Measurements from ENCODE around the gene FAM83C. TPM values are rescaled to one million over a fixed set of nuclear protein-coding genes. Genes with fewer than 3 reads are reported as not detected.

The FAM83C gene
- polyA plus RNA-seq, 1 of the 3 experiments (the other 2 are of a cell fraction) = not detected

GRCh38 chr20:35306931-35307517 lies 14.8 kb upstream of the FAM83C start:
- peak; percentile 71 for DNase-seq
- no peaks in the 10 kb centered on the region for H3K36me3 ChIP-seq (replicated peaks in 1 of 2; ENCODE audit: control insufficient read depth in 1 of 2, insufficient read depth in 2 of 2, low read length in 1 of 2)
- H3K9ac ChIP-seq = peak overlapping the region; percentile 59
- no peaks in the 10 kb centered on the region for H3K27me3 ChIP-seq (ENCODE audit: insufficient read depth)
- WGBS (ENCODE audit: low lambda C conversion rate) = 56% methylated on average over 4 of the region's 4 CpGs
- ChIA-PET POLR2A (interaction anchor here (1.2 kb wide), 1 partner anchor 92 kb away, joined by 3 read pairs; no protein-coding TSS in a partner anchor), CTCF (interaction anchor here (0.6 to 16.5 kb wide), 22 partner anchors 8 to 148 kb away, joined by 3 to 323 read pairs (median 4); partner anchors contain the start of genes CEP250, EIF6, FAM83C and GDF5)
- no peaks in the 10 kb centered on the region for H4K20me1 ChIP-seq (ENCODE audit: insufficient read depth)
- H3K9me2 ChIP-seq = no peaks in the 10 kb centered on the region
- H3K79me2 ChIP-seq (ENCODE audit: insufficient read depth) = no peaks in the 10 kb centered on the region
- H3K9me3 ChIP-seq = no peaks in the 10 kb centered on the region
- H3K4me2 ChIP-seq = peak overlapping the region; percentile 69
- no peak overlapping the region for H2AFZ ChIP-seq (ENCODE audit: low read depth)
- H3K4me3 ChIP-seq (ENCODE audit: low read depth in 2 of 2, low read length in 1 of 2) = no peak overlapping the region; a peak in 1 of 4 replicates
- peak overlapping the region; percentile 97 for H3K27ac ChIP-seq (ENCODE audit: low read depth in 2 of 2, low read length in 1 of 2)
- no peak for TF ChIP-seq YY1 (IDR thresholded peaks at IDR 0.05; ENCODE audit: low read depth)
- TF ChIP-seq CTCF (IDR thresholded peaks at IDR 0.05) = peak; percentile 73
- TF ChIP-seq NFIC (IDR thresholded peaks at IDR 0.05; ENCODE audit: borderline replicate concordance) = no peak
- TF ChIP-seq RXRA (IDR thresholded peaks at IDR 0.05; ENCODE audit: borderline replicate concordance, low read depth) = no peak
- TF ChIP-seq TEAD4 (IDR thresholded peaks at IDR 0.05; ENCODE audit: borderline replicate concordance, insufficient read depth) = no peak
- TF ChIP-seq SMC3 (IDR thresholded peaks at IDR 0.05; ENCODE audit: low read depth, low read length) = peak; percentile 59
- TF ChIP-seq RFX5 (IDR thresholded peaks at IDR 0.05; ENCODE audit: low read length) = no peak
- TF ChIP-seq RCOR1 (IDR thresholded peaks at IDR 0.05; ENCODE audit: low read length) = 0 out of 2 replicates have a peak, but pooled peaks have one; percentile 17
- peak; percentile 52 for TF ChIP-seq RAD21 (IDR thresholded peaks at IDR 0.05; ENCODE audit: low read length)
- peaks cover 30 to 65% of the 10 kb centered on the region in 2 experiments; a peak in 3 of 4 replicates for H3K4me1 ChIP-seq (ENCODE audit: control insufficient read depth in 1 of 2, insufficient read depth in 2 of 2, low read depth in 1 of 2, low read length in 1 of 2)
- peaks cover 58% of the 10 kb centered on the region for H3F3A ChIP-seq (replicated peaks; ENCODE audit: insufficient read depth)

- Histone ChIP-seq H4K20me1 (ENCODE audit: insufficient read depth) (no peaks in the 10 kb centered on the region), H3K79me2 (ENCODE audit: insufficient read depth) (no peaks in the 10 kb centered on the region), H2AFZ (ENCODE audit: low read depth) (no peak overlapping the region), H3K36me3 (replicated peaks in 1 of 2; ENCODE audit: control insufficient read depth in 1 of 2, insufficient read depth in 2 of 2, low read length in 1 of 2) (no peaks in the 10 kb centered on the region), H3K4me3 (ENCODE audit: low read depth in 2 of 2, low read length in 1 of 2) (no peak overlapping the region), H3K9ac (peak overlapping the region; percentile 59), H3K9me3 (no peaks in the 10 kb centered on the region), H3K4me2 (peak overlapping the region; percentile 69), H3K9me2 (no peaks in the 10 kb centered on the region), H3K27ac (ENCODE audit: low read depth in 2 of 2, low read length in 1 of 2) (peak overlapping the region; percentile 97), H3K4me1 (ENCODE audit: control insufficient read depth in 1 of 2, insufficient read depth in 2 of 2, low read depth in 1 of 2, low read length in 1 of 2) (peaks cover 30 to 58% of the 10 kb centered on the region in 2 experiments; a peak in 3 of 4 replicates), H3F3A (replicated peaks; ENCODE audit: insufficient read depth) (peaks cover 50% of the 10 kb centered on the region), H3K27me3 (ENCODE audit: insufficient read depth) (no peaks in the 10 kb centered on the region)
- DNase-seq = no peak
- ChIA-PET CTCF (interaction anchor here (0.6 to 16.5 kb wide), 20 partner anchors 7 to 149 kb away, joined by 3 to 323 read pairs (median 5); partner anchors contain the start of genes CEP250, FAM83C and GDF5), POLR2A (interaction anchor here (2.5 kb wide), 1 partner anchor 149 kb away, joined by 6 read pairs; the partner anchor contains the start of gene CEP250)
- 36% methylated on average over 11 of the region's 12 CpGs for WGBS (ENCODE audit: low lambda C conversion rate)
- no peak for TF ChIP-seq FOXJ3 (CRISPR knock-in tag; IDR thresholded peaks at IDR 0.05)
- peak; percentile 67 to 99 for TF ChIP-seq EP300 (IDR thresholded peaks at IDR 0.05; ENCODE audit: borderline replicate concordance in 1 of 2, low read depth in 1 of 2, low read length in 1 of 2)
- TF ChIP-seq USF1 (IDR thresholded peaks at IDR 0.05; ENCODE audit: borderline replicate concordance, low read depth) = peak; percentile 61; the same call in 1 of the 2 replicates
- peak; percentile 99 for TF ChIP-seq RXRA (IDR thresholded peaks at IDR 0.05; ENCODE audit: borderline replicate concordance, low read depth)
- no peak for TF ChIP-seq SMC3 (IDR thresholded peaks at IDR 0.05; ENCODE audit: low read depth, low read length)
- peak; percentile 100 for TF ChIP-seq FOSL2 (IDR thresholded peaks at IDR 0.05; ENCODE audit: borderline replicate concordance, low read depth)
- peak; percentile 98 for TF ChIP-seq MAX (IDR thresholded peaks at IDR 0.05; ENCODE audit: low read depth)
- TF ChIP-seq ZBTB33 (IDR thresholded peaks at IDR 0.05; ENCODE audit: borderline replicate concordance, low read depth) = peak; percentile 86; the same call in 1 of the 2 replicates
- no peak for TF ChIP-seq NRF1 (IDR thresholded peaks at IDR 0.05; ENCODE audit: low read depth, low read length)
Observed at GRCh38 chr20:35305682-35306556, 13.7 kb upstream of the FAM83C start.

Data from SK-N-SH (cell line).